ENCODE results near the gene MYL9. TPM values are rescaled to one million over a fixed set of nuclear protein-coding genes. Genes with fewer than 3 reads are reported as not detected.

MYL9 gene
- total and polyA plus RNA-seq, 10 of the 15 experiments (the other 5 are each of a cell fraction or from before 2014, with no cell fraction given): 0.28 to 1.7 (median 0.63) TPM; not detected in 3

DNA sequence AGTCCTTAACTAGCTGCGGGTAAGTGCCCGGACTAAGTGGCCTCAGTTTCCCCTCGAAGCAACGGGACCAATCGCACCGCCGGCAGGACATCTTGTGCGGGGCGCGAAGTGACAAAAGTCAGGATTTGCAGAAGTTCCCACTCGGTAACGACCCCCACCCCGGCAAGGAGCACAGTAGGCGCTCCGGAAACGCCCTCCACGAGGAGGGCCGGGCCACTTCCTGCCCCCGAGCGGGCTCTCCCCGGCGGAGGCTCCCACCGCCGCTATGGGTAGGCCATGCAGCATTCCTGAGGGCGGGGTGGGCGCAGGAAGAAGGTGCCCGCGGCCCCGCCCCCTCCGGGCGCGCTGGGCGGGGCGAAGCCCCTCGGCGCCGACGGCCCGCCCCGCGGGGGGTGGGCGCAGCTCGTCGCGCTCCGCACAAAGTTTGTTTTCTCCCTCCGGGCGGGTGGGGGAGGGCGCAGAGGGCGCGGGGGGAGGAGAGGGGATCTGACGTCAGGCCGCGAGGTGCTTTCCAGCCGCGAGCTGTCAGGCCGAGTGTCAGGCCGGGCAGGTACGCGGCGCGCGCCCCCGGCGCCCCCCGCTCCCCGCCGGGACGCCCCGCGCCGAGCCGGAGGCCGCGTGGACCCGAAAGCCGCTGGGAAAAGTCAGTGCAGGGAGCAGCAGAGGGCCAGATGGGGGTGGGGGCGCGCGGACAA is 31.9 kb downstream of the MYL9 start, which contains the start of gene TGIF2:
Gene TGIF2, plus strand, starts transcription at position 495 of the 695 bp plus-strand sequence. CDS start 5,178 bp downstream, outside the sequence.
- WGBS (ENCODE audit: insufficient coverage, insufficient replicate concordance, low lambda C conversion rate, missing lambda C conversion rate): 1% methylated on average over 37 of the region's 80 CpGs
- H3K4me3 ChIP-seq: peak within 1 kb of the TSS; percentile 94
- peak; percentile 84 for TF ChIP-seq DPF2 (IDR thresholded peaks at IDR 0.05)
- peak; percentile 29; the same call in 1 of the 2 replicates for TF ChIP-seq RUNX3 (IDR thresholded peaks at IDR 0.05; ENCODE audit: low read length)
- peak in 1 of 2 experiments; percentile 58; a peak in 1 of 3 replicates for TF ChIP-seq EGR1 (IDR thresholded peaks at IDR 0.05; ENCODE audit: borderline replicate concordance in 1 of 2, low read depth in 2 of 2, low read length in 2 of 2)
- no peak for TF ChIP-seq WRNIP1 (IDR thresholded peaks at IDR 0.05; ENCODE audit: borderline replicate concordance, low read depth, low read length)
- peak; percentile 52; the same call in 1 of the 2 replicates for TF ChIP-seq CBFB (IDR thresholded peaks at IDR 0.05; ENCODE audit: low read depth)
- peak; percentile 26; the same call in 1 of the 2 replicates for TF ChIP-seq SPI1 (IDR thresholded peaks at IDR 0.05; ENCODE audit: borderline replicate concordance, insufficient read depth, low read depth, low read length)
- TF ChIP-seq SIN3A (IDR thresholded peaks at IDR 0.05; ENCODE audit: low read depth, low read length): peak; percentile 10; the same call in 1 of the 2 replicates
- TF ChIP-seq SMARCA5 (IDR thresholded peaks at IDR 0.05): peak; percentile 46; the same call in 1 of the 2 replicates
- TF ChIP-seq BACH1 (IDR thresholded peaks at IDR 0.05; ENCODE audit: borderline replicate concordance): peak; percentile 62
- TF ChIP-seq SMAD1 (IDR thresholded peaks at IDR 0.05; ENCODE audit: low read depth, partially characterized antibody): peak; percentile 39
- TF ChIP-seq, protein P1, sequence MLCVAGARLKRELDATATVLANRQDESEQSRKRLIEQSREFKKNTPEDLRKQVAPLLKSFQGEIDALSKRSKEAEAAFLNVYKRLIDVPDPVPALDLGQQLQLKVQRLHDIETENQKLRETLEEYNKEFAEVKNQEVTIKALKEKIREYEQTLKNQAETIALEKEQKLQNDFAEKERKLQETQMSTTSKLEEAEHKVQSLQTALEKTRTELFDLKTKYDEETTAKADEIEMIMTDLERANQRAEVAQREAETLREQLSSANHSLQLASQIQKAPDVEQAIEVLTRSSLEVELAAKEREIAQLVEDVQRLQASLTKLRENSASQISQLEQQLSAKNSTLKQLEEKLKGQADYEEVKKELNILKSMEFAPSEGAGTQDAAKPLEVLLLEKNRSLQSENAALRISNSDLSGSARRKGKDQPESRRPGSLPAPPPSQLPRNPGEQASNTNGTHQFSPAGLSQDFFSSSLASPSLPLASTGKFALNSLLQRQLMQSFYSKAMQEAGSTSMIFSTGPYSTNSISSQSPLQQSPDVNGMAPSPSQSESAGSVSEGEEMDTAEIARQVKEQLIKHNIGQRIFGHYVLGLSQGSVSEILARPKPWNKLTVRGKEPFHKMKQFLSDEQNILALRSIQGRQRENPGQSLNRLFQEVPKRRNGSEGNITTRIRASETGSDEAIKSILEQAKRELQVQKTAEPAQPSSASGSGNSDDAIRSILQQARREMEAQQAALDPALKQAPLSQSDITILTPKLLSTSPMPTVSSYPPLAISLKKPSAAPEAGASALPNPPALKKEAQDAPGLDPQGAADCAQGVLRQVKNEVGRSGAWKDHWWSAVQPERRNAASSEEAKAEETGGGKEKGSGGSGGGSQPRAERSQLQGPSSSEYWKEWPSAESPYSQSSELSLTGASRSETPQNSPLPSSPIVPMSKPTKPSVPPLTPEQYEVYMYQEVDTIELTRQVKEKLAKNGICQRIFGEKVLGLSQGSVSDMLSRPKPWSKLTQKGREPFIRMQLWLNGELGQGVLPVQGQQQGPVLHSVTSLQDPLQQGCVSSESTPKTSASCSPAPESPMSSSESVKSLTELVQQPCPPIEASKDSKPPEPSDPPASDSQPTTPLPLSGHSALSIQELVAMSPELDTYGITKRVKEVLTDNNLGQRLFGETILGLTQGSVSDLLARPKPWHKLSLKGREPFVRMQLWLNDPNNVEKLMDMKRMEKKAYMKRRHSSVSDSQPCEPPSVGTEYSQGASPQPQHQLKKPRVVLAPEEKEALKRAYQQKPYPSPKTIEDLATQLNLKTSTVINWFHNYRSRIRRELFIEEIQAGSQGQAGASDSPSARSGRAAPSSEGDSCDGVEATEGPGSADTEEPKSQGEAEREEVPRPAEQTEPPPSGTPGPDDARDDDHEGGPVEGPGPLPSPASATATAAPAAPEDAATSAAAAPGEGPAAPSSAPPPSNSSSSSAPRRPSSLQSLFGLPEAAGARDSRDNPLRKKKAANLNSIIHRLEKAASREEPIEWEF (IDR thresholded peaks at IDR 0.05; ENCODE audit: insufficient replicate concordance, low read depth, low read length): no peak
- TF ChIP-seq, protein P2, sequence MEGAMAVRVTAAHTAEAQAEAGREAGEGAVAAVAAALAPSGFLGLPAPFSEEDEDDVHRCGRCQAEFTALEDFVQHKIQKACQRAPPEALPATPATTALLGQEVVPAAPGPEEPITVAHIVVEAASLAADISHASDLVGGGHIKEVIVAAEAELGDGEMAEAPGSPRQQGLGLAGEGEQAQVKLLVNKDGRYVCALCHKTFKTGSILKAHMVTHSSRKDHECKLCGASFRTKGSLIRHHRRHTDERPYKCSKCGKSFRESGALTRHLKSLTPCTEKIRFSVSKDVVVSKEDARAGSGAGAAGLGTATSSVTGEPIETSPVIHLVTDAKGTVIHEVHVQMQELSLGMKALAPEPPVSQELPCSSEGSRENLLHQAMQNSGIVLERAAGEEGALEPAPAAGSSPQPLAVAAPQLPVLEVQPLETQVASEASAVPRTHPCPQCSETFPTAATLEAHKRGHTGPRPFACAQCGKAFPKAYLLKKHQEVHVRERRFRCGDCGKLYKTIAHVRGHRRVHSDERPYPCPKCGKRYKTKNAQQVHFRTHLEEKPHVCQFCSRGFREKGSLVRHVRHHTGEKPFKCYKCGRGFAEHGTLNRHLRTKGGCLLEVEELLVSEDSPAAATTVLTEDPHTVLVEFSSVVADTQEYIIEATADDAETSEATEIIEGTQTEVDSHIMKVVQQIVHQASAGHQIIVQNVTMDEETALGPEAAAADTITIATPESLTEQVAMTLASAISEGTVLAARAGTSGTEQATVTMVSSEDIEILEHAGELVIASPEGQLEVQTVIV (IDR thresholded peaks at IDR 0.05; ENCODE audit: borderline replicate concordance, partially characterized antibody): peak; percentile 48
- peak; percentile 70; the same call in 1 of the 2 replicates for TF ChIP-seq GABPA (IDR thresholded peaks at IDR 0.05; ENCODE audit: low read depth)
- TF ChIP-seq POLR2AphosphoS5 (IDR thresholded peaks at IDR 0.05; ENCODE audit: low read length): peak; percentile 69
- peak; percentile 7; the same call in 1 of the 2 replicates for TF ChIP-seq ZNF24 (IDR thresholded peaks at IDR 0.05)

More for the DNA sequence above, 31.9 kb downstream of the MYL9 start, which contains the start of gene TGIF2:
- peak within 1 kb of the TSS; percentile 97 for H3K9ac ChIP-seq (ENCODE audit: control insufficient read depth, insufficient read depth, low read length)
- H3K79me2 ChIP-seq (ENCODE audit: control insufficient read depth, insufficient read depth, low read length): peaks cover 44% of the 10 kb centered on the region
- in situ Hi-C loops (cut with MboI) (no loop called here), intact Hi-C loops (cut with micrococcal nuclease; ENCODE audit: unreplicated experiment) (loop anchor here (1.0 to 10.0 kb wide), 2 partner anchors 32 to 108 kb away; partner anchors contain the start of gene RAB5IF)
- ChIA-PET RAD21 (ENCODE audit: unreplicated experiment) (interaction anchor here (0.6 to 9.0 kb wide), 19 partner anchors 12 to 1712 kb away, joined by 3 to 93 read pairs (median 3); partner anchors contain the start of genes DSN1, NDRG3 and RAB5IF), POLR2A (interaction anchor here (0.6 to 10.1 kb wide), 15 partner anchors 12 to 1115 kb away, joined by 3 to 87 read pairs (median 4); partner anchors contain the start of genes NDRG3 and RAB5IF), SMC1A (ENCODE audit: uncharacterized antibody, unreplicated experiment) (interaction anchor here (1.1 to 8.2 kb wide), 4 partner anchors 11 to 30 kb away, joined by 3 to 98 read pairs (median 44); partner anchors contain the start of gene RAB5IF), CTCF (interaction anchor here (2.5 to 9.0 kb wide), 4 partner anchors 17 to 39 kb away, joined by 8 to 94 read pairs (median 42); partner anchors contain the start of gene RAB5IF)
- peak within 1 kb of the TSS; percentile 75 for H2AFZ ChIP-seq (ENCODE audit: control insufficient read depth, low read depth, low read length)
- no TSS peak for BruUV-seq (replicated peaks)
- ATAC-seq (peak; percentile 81), FAIRE-seq (no peak), DNase-seq (ENCODE audit: low read depth, low spot score) (peak; percentile 48)
- H3K27me3 ChIP-seq (replicated peaks in 1 of 2; ENCODE audit: control insufficient read depth in 2 of 2, insufficient read depth in 2 of 2, low read length in 1 of 2): no peaks in the 10 kb centered on the region
- peaks cover 0 to 7% of the 10 kb centered on the region in 2 experiments; a peak in 2 of 4 replicates for H3K36me3 ChIP-seq (ENCODE audit: control insufficient read depth in 2 of 2, insufficient read depth in 2 of 2, low read length in 1 of 2)
- H3K4me1 ChIP-seq (ENCODE audit: control insufficient read depth, insufficient read depth, low read length): peaks cover 5% of the 10 kb centered on the region
- peak within 1 kb of the TSS; percentile 96 for H3K27ac ChIP-seq (ENCODE audit: control insufficient read depth, insufficient read depth)
- H3K9me3 ChIP-seq (replicated peaks; ENCODE audit: control insufficient read depth, insufficient read depth, low read length): no peaks in the 10 kb centered on the region
- peak within 1 kb of the TSS; percentile 94 for H3K4me2 ChIP-seq (ENCODE audit: control insufficient read depth, insufficient read depth)
- peaks cover 4% of the 10 kb centered on the region; the same call in 1 of the 2 replicates for H4K20me1 ChIP-seq (ENCODE audit: control insufficient read depth, insufficient read depth)

All from GM12878 (cell line).